Adipose tissue (tissue), 3 donors: ENCODE data around the gene REXO5. TPM values are rescaled to one million over a fixed set of nuclear protein-coding genes. Genes with fewer than 3 reads are reported as not detected.
"Not testable (repeated sequence)": the region's sequence is repeated elsewhere in the genome, so short reads cannot be mapped to it uniquely, and the experiment has no call there.

Experiments
- H3K27ac ChIP-seq: one replicate; pipeline ENCODE4 v1.5.1; 2013; ENCODE audit warnings: low read depth, low read length
- WGBS, 3 donors: extraction: QIAGEN DNeasy Blood & Tissue Kit; methylation state at CpG; one replicate each; pipeline ENCODE4 v1.1.7; 2013; 5-methylcytosine and 5-hydroxymethylcytosine counted together
- polyA plus RNA-seq, 3 donors: library from polyadenylated mRNA; stranded (reverse); fragments of 200-250 nt; gene quantifications; one replicate each; pipeline ENCODE4 v1.2.3, GENCODE V29; 2013
- donor health status: healthy with polysubstance abuse.
- donor health status: Bipolar disorder and iron deficiency.
- donor health status: healthy.

The REXO5 gene
- polyA plus RNA-seq, 3 donors: 1.3 to 3.1 (median 2.4) TPM

DNA sequence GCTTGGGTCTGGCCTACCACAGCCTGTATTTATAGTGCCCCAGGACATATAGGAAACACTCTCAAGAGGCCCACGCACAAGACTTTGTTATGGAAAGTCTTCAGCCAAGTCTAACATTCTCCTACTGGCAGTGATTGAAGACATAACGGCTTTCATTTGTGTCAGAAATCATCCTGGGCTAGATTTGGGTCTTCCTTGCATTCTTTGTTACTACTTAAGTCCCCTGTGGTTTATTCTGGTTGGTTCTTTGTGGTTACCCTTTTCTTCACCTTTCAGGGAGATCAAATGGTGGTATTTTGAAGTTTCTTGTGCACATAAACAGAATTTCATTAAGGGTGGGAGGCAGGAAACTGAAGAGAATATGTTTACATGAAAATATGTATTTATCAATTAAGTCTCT lies 37.7 kb downstream of the REXO5 start:
- H3K27ac ChIP-seq: no peak overlapping the region
- WGBS, 3 donors: 79 to 84% (median 82%) methylated on average over 2 of the region's 2 CpGs

- 58 to 83% (median 63%) methylated on average over 3 of the region's 3 CpGs for WGBS, 3 donors
- H3K27ac ChIP-seq: no peak overlapping the region
Observed at GRCh38 chr16:20844588-20844987, 38.3 kb downstream of the REXO5 start.

GRCh38 chr16:20846030-20846429 lies 39.7 kb downstream of the REXO5 start:
- 86 to 96% (median 89%) methylated on average over 6 of the region's 6 CpGs for WGBS, 3 donors
- no peak overlapping the region for H3K27ac ChIP-seq

DNA sequence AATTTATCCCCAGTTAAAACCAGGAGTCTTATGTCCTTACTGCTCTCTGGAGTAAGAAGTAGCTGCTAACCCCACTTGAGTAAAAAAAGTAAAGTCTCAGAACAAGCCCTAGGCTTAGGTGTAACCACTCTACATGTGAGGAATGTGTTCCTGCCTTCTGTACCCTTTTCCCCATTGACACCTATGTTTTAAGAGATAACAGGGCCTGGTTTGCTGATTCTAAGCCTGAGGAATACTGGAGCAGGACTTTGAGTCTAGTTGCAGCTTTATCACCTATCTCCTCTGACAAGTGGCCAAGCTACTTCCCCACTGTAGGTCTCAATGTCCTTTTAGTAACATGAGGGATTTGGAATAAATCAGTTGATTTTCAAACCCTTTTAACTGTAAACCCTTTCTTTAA lies 40.2 kb downstream of the REXO5 start:
- no peak overlapping the region for H3K27ac ChIP-seq

- 30 to 98% (median 59%) methylated on average over 2 of the region's 2 CpGs for WGBS, 3 donors
- H3K27ac ChIP-seq: no peak overlapping the region
Observed at GRCh38 chr16:20847550-20847949, 41.2 kb downstream of the REXO5 start.

- no peak overlapping the region for H3K27ac ChIP-seq
- WGBS, 3 donors: 33 to 48% (median 37%) methylated on average over 6 of the region's 6 CpGs
Observed at GRCh38 chr16:20849589-20850390, 43.5 kb downstream of the REXO5 start.

DNA sequence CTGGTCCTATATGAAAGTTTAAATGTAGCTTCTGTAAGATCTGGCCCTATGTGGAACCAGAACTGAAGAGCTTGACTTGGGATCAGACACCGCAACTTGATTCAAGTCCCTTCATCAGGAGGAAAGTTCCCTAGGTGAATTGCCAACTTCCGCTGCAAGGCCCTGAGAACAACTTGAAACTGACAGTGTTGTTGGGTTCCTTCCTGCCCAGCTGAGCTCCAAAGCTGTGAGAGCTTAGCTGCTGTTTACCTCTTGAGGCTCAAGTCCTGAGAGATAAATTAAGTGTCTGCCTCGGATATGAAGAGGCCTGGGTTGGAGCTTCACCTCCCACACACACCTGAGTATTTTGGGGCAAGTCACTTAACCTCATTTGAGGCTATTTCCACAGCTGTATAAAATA lies 44.7 kb downstream of the REXO5 start:
- no peak overlapping the region for H3K27ac ChIP-seq
- WGBS, 3 donors: 46 to 72% (median 52%) methylated on average over 3 of the region's 3 CpGs

DNA sequence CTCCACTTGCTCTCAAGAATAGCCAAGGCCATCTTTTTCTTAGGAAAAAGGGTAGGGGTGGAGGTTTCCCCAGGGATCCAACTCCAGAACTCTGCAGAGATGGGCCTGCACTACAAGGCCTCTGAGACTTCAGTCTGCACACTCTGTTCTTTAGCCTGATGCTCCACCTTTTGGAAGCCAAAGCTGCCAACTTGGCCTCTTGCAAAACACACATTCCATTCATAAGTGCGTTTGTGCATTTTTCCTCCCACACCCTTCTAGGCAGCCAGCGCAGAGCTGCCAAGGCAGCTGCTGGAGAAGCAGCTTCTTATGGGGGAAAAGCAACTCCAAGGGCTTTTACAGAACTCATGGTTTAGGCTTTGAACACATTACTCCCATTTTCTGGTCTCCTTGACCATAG lies 45.3 kb downstream of the REXO5 start:
- WGBS, 3 donors: 31 to 41% (median 33%) methylated on average over 2 of the region's 2 CpGs
- H3K27ac ChIP-seq: no peak overlapping the region

DNA sequence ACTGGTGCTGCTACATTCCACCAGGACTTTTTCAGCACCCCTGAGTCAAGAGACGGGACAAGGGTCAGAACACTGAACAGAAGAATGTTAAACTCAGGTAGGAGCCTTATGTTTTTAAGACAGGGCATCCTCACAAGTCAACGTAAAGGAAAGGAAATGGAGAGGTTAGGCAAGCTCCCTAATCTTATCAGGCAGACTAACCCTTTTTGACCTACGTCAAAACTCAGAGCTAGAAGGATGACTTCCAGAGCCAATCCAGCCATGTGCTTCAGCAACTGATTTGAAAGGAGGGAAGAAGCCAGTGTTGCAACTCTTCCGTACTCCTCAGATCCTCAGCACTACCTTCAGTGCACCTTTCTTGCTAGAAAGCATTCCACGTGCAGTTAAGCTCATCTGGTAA lies 46.8 kb downstream of the REXO5 start:
- WGBS, 3 donors: 60 to 76% (median 61%) methylated on average over 5 of the region's 5 CpGs

GRCh38 chr16:20853981-20854620 lies 47.8 kb downstream of the REXO5 start:
- WGBS, 3 donors: 84 to 94% (median 85%) methylated on average over 3 of the region's 3 CpGs
- no peak overlapping the region for H3K27ac ChIP-seq

More for the DNA sequence above, 46.8 kb downstream of the REXO5 start:
- no peak overlapping the region for H3K27ac ChIP-seq

DNA sequence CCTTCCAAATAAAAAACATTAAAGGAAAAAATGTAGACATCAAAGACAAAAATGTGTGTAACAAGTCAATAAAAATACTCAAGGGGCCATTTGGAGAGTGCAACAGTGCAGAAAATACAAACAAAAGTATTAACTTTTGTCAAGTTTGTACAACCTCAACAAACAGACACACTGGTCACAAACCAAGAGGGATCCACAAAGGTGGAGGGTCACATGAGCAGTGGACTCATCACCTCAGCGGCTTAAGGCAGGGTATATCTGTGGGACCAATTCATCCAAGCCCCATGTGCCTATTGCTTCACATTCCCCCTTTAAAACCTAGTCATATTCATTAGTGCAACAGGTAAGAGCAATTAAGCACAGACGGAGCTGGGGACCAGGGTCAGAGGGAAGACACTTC lies 48.6 kb downstream of the REXO5 start:
- 91 to 100% (median 96%) methylated on average over 2 of the region's 2 CpGs for WGBS, 3 donors
- H3K27ac ChIP-seq: no peak overlapping the region

DNA sequence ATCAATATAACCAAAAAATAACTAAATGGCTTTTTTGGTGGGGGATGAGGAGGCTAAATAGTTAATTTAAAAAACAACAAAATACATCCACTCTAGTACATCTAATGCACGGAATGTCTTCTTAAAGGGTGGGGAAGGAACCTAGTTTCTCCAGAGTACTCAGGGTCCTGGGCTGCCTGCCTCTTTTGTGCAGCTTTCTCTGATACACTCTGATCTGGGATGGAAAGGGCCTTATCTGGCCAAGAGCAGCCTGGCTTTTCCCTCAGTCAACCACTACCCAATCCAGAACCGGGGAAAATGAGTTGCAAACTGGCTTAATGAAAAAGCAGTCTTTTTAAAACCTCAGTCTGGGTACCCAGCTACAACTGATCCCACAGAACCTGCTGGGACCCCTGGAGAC lies 51.0 kb downstream of the REXO5 start:
- H3K27ac ChIP-seq: no peak overlapping the region

GRCh38 chr16:20859229-20859628 lies 52.9 kb downstream of the REXO5 start:
- no peak overlapping the region for H3K27ac ChIP-seq
- WGBS, 3 donors: 87 to 91% (median 88%) methylated on average over 3 of the region's 3 CpGs

More for the DNA sequence above, 51.0 kb downstream of the REXO5 start:
- WGBS, 3 donors: 66 to 88% (median 77%) methylated on average over 2 of the region's 2 CpGs

- no peak overlapping the region for H3K27ac ChIP-seq
- 60 to 76% (median 73%) methylated on average over 4 of the region's 4 CpGs for WGBS, 3 donors
Observed at GRCh38 chr16:20859699-20860098, 53.4 kb downstream of the REXO5 start.

GRCh38 chr16:20860361-20860760 lies 54.0 kb downstream of the REXO5 start:
- no peak overlapping the region for H3K27ac ChIP-seq

DNA sequence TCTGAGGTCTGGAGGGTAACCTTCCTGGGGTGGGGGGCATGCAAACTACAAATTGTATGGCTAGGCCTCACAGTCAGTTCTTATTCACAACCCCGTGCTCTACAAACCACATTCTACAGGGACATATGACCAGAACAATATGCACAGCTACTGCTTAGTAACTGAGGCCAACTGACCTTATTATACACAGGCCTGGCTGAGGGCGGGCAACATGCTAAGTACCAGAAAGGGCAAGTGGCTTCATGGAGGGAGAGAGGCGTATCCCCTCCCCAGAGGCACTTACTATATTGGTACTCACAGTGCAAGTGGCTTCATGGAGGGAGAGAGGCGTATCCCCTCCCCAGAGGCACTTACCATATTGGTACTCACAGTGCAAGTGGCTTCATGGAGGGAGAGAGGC lies 54.7 kb downstream of the REXO5 start:
- H3K27ac ChIP-seq: not testable (repeated sequence)
- 69 to 86% (median 84%) methylated on average over 3 to 4 of the region's 4 CpGs for WGBS, 3 donors

More at GRCh38 chr16:20860361-20860760, 54.0 kb downstream of the REXO5 start:
- WGBS, 3 donors: 64 to 78% (median 71%) methylated on average over 4 of the region's 4 CpGs

GRCh38 chr16:20862162-20862960 lies 56.0 kb downstream of the REXO5 start:
- 91 to 94% (median 94%) methylated on average over 21 of the region's 21 CpGs for WGBS, 3 donors
- H3K27ac ChIP-seq: no peak overlapping the region

GRCh38 chr16:20864376-20864775 lies 58.0 kb downstream of the REXO5 start:
- not testable (repeated sequence) for H3K27ac ChIP-seq

More at GRCh38 chr16:20864376-20864775, 58.0 kb downstream of the REXO5 start:
- 80 to 91% (median 82%) methylated on average over 6 of the region's 6 CpGs for WGBS, 3 donors
